MM.1S (cell line): ENCODE results near the gene KDELR1.

Experiments used
- EZH2 ChIP-seq: fragments of 300-600 bp; sonication (generic); optimal IDR thresholded peaks from 2 replicates; pipeline ENCODE3; 2017; ENCODE audit warnings: low read depth, mild to moderate bottlenecking, antibody characterized with exemption, low read length, mixed read lengths
- EZH2phosphoT487 ChIP-seq: fragments of 300-600 bp; sonication (generic); IDR thresholded peaks from 2 replicates; pipeline ENCODE4 v1.6.1; 2018; ENCODE audit warnings: antibody characterized with exemption, low read length
- TF ChIP-seq, protein P1 (sequence below): fragments of 300-600 bp; sonication (generic); IDR thresholded peaks from 2 replicates; pipeline ENCODE4 v1.5.1; 2016; ENCODE audit warnings: antibody characterized with exemption, low read length, mixed read lengths

GRCh38 chr19:48359123-48359522 is 32.2 kb downstream of the KDELR1 start:
- TF ChIP-seq, protein P1, sequence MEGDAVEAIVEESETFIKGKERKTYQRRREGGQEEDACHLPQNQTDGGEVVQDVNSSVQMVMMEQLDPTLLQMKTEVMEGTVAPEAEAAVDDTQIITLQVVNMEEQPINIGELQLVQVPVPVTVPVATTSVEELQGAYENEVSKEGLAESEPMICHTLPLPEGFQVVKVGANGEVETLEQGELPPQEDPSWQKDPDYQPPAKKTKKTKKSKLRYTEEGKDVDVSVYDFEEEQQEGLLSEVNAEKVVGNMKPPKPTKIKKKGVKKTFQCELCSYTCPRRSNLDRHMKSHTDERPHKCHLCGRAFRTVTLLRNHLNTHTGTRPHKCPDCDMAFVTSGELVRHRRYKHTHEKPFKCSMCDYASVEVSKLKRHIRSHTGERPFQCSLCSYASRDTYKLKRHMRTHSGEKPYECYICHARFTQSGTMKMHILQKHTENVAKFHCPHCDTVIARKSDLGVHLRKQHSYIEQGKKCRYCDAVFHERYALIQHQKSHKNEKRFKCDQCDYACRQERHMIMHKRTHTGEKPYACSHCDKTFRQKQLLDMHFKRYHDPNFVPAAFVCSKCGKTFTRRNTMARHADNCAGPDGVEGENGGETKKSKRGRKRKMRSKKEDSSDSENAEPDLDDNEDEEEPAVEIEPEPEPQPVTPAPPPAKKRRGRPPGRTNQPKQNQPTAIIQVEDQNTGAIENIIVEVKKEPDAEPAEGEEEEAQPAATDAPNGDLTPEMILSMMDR: no peak
- TF ChIP-seq EZH2 (no peak), EZH2phosphoT487 (no peak)
